RCC 7860 (cell line): ENCODE results near the gene CEP85L.
A peak's percentile ranks its signal among the peaks of the same experiment; 100 is the strongest.

Experiments used
- DNase-seq: peaks from one replicate; pipeline ENCODE4 v3.0.0-alpha.2; 2015; ENCODE audit warnings: low spot score
- FAIRE-seq: peaks from 2 replicates; lab custom pipeline; 2012; peaks lifted over from hg19 to GRCh38; lab: Jason Lieb, UNC

The CEP85L gene

DNA sequence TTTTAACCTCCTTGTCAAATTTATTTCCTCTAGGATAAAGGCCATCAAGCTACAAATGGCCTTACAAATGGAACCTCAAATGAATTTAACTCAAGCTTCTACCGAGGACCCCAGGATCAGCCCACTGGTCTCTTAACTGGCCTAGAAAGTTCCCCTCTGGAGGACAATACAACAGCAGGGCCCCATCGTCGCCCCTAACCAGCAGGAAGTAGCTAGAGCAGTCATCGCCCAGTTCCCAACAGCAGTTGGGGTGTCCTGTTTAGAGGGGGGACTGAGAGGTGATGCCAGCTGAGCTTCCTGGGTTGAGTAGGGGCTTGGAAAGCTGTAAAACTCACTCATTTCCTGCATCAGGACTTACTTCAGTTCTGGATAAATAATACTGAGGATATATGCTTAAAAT is 25.6 kb downstream of the CEP85L start:
- no peak for DNase-seq
- FAIRE-seq, result no peak

DNA sequence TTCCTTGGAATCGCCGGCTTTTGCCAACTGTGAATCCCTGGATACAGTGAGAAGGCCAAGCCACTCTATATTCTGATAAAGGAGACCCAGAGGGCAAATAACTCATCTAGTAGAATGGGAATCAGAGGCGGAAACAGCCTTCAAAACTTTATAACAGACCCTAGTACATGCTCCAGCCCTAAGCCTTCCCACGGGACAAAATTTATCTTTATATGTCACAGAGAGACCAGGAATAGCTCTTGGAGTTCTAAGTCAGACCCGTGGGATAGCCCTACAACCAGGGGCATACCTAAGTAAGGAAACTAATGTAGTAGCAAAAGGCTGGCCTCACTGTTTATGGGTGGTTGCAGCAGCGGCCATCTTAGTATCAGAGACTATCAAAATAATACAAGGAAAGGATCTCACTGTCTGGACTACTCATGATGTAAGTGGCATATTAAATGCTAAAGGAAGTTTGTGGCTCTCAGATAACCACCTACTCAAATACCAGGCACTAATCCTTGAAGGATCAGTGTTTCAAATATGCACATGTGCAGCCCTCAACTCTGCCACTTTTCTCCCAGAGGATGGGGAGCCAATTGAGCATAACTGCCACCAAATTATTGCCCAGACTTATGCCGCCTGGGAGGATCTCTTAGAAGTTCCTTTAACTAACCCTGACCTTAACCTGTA is 29.5 kb downstream of the CEP85L start:
- no peak for DNase-seq
- FAIRE-seq, result no peak

DNA sequence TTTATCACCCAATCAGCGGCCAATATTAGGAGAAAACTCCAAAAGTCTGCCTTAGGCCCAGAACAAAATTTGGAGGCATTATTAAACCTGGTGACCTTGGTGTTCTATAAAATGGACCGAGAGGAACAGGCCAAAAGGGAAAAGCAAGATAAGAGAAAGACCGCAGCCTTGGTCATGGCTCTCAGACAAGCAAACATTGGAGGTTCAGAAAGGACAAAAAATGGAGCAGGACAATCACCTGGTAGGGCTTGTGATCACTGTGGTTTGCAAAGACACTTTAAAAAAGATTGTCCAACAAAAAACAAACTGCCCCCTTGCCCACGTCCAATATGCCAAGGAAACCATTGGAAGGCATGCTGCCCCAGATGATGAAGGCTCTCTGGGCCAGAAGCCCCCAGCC is 31.2 kb downstream of the CEP85L start:
- DNase-seq, result no peak
- no peak for FAIRE-seq

DNA sequence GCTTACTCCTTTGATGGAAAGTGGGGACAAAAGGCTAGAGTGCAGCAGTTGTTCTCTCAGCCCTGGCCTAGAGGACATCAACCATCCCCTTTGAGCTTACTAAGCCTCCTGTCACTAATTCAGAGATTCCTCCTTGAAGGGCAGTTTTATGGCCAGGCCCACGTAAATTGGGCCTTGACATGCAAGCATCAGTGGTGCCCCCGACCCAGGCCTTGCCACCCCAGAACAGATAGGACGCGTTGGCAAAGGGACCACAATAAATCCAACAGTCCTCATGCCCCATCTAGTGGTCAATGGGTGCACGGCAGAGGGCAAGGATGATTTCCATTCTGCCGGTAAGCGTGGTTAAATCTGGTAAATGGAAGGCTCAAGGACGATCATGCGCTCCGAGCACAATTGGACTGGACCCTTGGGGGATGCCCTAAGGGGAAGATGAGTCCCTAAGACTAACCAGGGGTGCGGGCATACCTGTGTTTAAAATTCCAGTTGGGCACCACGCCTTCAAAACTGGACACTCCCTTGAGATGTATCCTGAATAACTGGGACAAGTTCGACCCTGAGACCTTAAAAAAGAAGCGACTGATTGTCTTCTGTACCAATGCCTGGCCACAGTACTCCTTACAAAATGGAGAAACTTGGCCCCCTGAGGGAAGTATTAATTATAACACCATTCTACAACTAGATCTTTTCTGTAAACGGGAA is 32.6 kb downstream of the CEP85L start:
- FAIRE-seq, result no peak
- DNase-seq, result no peak

DNA sequence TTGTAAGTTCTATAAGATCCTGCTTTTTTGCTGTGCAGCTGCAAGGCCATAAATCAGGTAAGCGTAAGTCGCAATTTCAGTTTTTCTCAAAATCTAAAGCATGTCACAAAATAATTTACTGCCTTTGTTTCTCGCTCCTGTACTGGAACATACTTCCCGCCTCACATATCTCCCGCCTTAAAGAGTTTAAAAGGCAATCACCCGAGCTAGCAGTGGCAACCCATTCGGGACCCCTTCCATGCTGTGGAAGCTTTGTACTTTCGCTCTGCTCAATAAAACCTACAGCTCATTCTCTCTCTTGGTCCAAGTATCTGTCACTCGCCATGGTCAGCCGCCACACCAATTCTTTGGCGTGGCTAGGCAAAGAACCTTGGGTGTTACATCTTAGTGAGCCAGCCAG is 34.0 kb downstream of the CEP85L start:
- FAIRE-seq, result no peak
- DNase-seq, result no peak

DNA sequence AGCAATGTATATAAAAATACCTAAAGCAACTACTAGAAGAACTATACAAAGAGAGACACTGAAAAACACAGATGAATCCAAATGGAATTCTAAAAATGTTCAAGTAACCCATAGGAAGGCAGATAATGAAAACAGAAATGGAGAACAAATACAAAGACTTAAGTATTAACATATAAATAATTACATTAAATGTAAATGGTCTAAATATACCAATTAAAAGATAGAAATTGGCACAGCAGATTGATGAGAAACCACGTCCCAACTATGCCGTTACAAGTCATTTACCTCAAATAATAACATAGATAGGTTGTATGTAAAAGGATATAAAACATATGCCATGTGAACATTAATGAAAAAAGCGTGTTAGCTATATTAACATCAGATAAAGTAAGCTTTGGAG is 40.1 kb downstream of the CEP85L start:
- FAIRE-seq (no peak), DNase-seq (no peak)

DNA sequence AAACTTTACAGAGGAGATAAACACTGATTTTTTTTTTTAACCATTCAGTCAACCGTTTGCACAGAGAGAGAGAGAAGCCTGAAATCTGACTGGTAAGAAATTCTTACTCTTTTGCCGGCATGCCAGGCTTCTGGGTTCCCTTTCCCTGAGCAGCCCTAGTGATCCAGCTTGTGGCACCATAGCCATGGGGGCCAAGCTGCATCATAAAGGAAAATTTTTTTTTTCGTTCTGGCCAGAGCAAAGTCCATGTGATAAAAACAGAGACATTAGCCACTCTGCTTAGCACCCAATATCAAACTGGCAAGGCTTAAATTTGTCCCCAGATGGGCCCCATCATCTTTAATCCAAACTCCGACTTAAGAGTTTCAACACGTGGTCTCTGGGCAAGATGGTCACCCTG is 44.5 kb downstream of the CEP85L start:
- FAIRE-seq, result no peak
- no peak for DNase-seq

DNA sequence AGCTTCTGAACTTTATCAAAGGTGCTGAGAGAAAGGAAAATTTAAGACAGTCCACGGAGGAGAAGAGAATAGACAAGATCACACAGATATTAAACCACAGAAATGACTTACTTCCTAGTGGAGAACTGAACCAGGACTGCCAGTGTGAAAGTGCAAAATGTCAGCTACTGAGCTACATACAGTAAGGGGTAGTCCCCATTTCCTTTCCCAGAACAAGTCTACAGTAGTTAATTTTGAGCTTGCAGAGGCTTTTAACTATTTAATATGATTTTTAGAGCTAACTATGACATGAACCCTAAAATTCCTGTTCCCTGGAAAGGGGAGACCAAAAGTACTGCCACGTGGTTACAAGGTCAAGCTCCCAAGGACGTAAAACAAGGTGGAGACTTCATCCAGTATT is 45.1 kb downstream of the CEP85L start:
- no peak for DNase-seq
- no peak for FAIRE-seq

DNA sequence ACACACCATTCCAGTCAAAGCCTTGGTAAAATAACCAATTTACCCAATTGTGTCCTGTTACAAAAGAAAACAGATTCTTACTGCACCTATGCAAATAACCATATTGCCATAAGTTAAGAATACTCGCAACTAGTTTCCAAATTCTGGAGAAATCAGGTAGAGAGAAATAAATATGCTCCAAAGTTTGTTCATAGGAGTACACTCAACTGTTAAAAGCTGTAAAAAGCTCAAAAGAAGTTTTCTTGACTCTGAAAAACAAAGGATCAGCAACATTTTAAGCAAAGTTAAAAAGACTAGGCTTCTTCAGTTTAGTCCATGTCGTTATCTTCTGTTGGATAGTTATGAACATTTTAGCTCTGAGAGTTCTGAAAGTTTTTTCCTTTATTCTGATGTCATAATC is 48.0 kb downstream of the CEP85L start:
- FAIRE-seq, result no peak
- no peak for DNase-seq

DNA sequence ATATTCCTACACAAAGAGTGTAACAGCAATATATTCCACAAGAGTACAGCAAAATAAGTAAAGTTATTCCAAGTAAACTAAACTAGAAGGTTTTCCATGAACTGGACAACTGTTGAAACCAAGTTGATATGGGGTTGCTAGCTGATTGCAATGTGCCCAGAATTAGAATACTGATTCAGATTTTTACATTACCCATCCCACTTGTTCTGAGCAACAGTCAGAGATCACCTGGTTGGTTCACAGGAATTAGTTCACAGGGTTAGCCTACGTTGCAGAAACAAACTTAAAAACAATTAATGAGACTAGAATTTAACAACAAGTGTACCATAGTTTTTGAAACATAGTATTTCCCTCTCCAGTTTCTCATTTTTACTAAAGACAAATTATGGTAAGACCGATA is 49.1 kb downstream of the CEP85L start:
- FAIRE-seq (no peak), DNase-seq (no peak)

DNA sequence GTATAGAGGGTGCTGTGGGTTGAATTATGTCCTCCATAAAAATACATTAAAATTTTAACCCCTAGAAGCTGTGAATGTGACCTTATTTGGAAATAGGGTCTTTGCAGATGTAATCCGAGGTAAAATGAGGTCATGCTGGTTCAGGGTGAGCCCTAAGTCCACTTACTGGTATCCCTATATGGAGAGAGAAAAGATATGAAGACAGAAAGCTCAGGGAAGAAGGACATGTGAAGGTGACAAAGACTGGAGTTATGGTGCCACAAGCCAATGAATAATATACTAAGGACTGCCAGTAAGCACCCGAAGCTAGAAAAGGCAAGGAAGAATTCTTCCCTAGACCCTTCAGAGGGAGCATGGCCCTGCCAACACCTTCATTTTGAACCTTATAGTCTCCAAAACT is 53.1 kb downstream of the CEP85L start:
- no peak for DNase-seq
- no peak for FAIRE-seq

DNA sequence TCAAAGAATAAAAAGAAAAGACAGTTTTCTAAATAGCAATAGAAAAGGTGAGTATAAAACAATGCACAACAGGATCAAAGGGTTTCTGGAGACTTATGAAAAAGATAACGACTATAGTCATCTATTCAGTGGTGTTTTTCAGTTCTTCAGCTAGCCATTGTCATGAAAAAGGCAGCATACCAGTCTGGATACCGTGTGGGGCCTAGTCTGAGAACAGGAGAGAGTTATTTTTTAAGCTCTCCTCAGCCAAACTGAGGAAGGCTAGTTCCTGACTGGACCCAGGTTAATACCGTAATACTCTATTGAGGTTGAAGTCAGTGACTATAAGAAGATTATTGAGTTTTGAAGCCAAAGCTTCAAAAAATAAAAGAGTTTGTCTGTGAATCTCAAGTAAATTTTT is 53.8 kb downstream of the CEP85L start:
- no peak for FAIRE-seq

DNA sequence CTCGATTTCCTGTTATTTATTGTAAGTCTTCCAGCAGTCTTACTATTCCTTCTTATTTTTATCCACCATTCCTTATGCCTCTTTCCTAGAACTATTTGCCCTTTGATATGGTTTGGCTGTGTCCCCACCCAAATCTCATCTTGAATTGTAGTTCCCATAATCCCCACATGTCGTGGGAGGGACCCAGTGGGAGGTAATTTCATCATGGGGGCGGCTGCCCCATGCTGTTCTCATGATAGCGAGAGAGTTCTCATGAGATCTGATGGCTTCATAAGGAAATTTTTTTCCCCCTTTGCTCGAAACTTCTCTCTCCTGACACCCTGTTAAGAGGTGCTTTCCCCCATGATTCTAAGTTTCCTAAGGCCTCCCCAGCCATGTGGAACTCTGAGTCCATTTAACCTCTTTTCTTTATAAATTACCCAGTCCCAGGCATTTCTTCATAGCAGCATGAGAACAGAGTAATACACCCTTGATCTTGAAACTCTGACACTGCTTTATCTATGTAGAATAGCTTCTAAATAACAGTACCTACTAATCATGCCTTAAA is 54.5 kb downstream of the CEP85L start:
- FAIRE-seq, result no peak
- DNase-seq, result no peak

More for the DNA sequence above, 53.8 kb downstream of the CEP85L start:
- DNase-seq, result no peak

DNA sequence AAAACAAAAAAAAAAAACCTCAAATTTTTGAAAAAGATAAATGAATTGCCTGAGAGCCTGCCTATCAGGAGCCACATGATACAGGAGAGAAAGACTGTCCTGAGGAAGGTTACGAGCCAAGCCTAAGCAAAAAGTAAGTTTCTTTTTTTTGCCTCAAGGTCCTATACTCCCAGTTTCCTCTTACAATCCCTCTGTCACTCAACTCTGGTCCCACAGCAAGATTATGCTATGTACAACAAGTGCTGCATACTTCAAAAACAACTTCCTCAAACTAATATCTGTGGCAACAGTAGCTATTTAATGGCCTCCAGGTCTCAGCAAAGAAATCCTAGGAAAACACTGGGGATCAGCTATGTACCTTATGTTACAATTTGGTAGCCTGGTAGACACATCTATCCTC is 56.5 kb downstream of the CEP85L start:
- no peak for FAIRE-seq
- DNase-seq, result no peak

DNA sequence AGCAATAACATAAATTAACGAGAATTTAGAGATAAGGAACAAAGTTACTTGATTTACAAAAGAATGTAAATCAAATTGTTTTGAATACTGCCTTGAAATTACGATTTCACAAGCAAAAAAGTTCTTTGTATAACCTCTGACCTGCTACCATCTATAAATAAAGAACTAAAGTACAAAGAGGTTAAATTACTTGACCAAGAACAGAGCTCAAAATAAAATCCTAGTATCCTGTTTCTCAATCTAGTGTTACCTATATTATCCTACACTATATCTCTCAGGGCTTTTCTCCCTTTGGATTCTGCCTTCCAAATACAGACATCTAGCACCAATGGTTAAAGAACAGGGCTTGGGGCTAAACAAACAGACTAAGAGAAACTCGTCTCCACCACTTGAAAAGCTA is 59.5 kb downstream of the CEP85L start:
- FAIRE-seq (no peak), DNase-seq (no peak)

DNA sequence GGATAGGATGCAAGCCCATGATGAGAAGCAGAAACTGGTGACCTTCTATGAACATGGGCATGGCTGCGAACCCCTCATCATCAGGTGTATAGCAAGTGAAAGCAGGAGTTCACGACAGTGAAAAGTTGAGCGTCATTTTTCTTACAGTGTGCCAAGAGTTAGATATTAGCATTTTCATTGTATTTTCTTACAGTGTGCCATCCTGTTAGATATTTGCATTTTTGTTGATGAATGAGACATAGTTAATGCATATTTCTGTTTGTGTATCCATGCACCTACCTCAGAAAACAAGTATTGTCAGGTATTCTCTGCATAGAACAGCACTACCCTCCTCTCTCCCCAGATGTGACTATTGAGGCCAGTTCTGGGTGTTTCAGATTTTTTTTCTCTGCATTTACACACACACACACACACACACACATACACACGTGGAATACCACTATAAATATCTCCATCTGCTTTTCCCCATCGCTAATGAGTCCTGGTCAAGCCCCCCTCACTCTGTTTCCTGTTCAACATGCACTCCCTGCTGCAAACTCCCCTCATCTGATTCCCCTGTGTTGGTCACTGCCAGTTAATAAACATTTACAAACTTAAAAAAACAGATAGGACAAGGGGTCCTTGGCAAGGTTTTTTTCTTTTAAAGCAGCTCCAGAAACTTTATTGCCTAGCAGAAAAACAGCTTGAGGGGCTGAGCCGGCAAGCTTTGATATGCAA is 61.6 kb downstream of the CEP85L start:
- DNase-seq (no peak), FAIRE-seq (no peak)

DNA sequence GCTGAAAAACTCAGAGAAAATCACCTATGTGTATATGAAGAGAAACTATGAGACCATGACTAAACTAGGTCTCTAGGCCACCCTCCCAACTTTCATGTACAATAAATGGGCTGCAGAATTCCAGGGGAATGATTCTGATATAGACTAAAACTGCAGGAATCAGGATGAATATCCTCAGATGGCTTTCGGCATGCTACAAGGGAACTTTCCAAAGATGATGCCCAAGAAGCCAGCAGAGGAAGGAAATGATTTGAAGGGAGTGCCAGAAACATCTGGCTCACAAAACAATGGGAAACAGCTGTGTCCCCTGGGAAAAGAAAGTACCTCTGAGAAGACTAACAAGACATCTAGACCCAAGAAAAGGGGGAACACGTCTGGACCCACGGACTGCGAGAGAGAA is 62.2 kb downstream of the CEP85L start:
- DNase-seq (no peak), FAIRE-seq (no peak)

DNA sequence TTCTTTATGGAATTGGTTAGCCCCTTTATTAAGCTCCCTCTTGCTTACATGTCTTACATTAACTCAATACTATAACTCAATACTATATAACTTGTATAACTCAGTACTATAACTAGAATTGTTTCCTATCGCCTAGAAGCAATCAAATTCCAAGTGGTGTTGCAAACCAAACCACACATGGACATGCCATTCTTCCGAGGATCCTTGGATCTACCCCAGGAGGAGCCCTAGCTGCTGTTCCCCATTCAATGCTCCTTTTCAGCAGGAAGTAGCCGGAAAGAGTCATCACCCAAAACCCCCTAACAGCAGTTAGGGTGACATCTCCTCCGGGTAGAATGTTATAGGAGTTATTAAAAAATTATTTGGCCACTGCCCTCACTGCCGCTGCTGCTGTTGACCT is 62.8 kb downstream of the CEP85L start:
- no peak for DNase-seq
- no peak for FAIRE-seq

DNA sequence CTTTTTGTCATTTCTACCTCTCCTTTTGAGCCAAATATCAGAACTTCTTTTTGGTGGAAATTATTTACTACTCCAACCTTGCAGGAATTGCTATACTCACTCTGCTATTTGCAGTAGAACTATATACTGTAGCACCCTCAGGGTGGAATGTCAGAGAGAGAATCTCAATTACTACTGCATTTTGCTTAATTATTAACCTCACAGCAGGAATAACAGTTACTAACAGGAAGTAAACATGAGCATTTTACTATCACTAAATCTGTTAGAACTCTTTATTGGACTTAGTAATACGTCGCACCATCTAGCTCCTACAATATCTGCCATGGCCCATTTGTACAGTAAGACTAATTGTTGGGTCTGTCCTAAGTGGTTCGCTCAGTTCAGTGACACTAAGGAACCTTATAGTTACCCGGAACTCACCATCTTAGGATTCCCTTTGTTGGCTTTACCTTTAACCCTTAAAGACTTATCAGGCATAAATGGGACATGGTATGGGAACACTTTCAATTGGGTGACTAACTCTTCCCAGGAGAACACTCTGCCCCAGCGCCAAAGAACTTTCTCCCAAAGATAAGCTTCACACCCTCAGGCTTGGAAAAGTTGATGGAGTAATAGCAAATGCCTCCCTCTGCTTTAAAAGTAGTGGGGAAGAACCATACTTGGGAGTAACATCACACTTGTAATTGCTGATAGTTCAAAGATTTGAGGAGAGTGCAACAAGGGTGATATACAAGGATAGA is 64.5 kb downstream of the CEP85L start:
- no peak for FAIRE-seq

DNA sequence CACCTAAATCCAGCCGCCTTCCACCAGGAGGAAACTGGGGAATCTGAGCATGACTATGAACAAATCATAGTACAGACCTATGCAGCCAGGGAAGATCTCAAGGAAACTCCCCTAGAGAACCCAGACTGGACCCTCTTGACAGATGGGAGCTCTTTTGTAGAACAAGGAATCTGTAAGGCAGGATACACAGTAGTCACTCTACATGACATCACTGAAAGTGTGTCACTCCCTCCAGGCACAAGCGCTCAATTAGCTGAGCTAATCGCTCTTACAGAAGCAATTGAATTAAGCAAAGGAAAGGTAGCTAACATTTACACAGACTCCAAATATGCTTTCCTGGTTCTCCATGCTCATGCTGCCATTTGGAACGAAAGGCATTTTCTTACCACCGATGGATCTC is 66.5 kb downstream of the CEP85L start:
- FAIRE-seq (no peak), DNase-seq (no peak)

More for the DNA sequence above, 64.5 kb downstream of the CEP85L start:
- peak; percentile 5 for DNase-seq

DNA sequence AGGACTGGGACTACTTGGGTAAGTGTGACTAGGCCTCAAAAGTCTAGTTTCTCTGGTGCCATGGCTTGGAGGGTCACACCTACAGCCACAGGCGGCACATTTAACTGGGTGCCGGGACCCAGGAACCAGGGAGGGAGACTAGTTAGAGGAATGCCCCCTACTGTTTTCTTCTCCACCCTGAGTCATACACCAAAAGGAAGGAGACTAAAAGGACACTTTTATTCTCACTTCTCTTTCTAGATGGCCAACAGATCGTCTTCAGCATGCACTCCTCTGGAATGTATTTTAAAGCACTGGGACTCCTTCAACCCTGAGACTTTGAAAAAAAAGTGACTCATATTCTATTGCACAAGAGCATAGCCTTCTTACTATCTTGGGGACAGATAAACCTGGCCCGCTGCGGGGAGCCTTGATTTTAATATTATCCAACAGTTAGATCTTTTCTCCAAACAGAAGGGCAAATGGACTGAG is 69.9 kb downstream of the CEP85L start:
- FAIRE-seq (no peak), DNase-seq (peak; percentile 6)
